Stimulated activated naive CD8-positive, alpha-beta T cell treated with anti-CD3 and anti-CD28 coated beads, Interleukin-15, amount 100 ng/mL, for 72 hours (primary cell): ENCODE data around the gene KRTAP13-2.

ENCODE experiments used
- ATAC-seq: fragments of 150-1000 bp; cut with Tn5 transposase; 2 replicates; pipeline ENCODE4 v1.10.0; 2021; ENCODE audit warnings: mild to moderate bottlenecking, moderate library complexity
- DNase-seq, 2 donors: peaks; one replicate each; pipeline ENCODE4 v3.0.0; 2021 to 2022
- H3K27ac Mint-ChIP-seq, 2 donors: one replicate each; pipeline ENCODE4 v1.8.0; 2022; ENCODE audit warnings: mild to moderate bottlenecking in 2 of 2, mixed read lengths in 2 of 2, moderate library complexity in 2 of 2
- H3K27me3 Mint-ChIP-seq: one replicate; pipeline ENCODE4 v1.8.0; 2022; ENCODE audit warnings: mixed read lengths
- H3K4me1 Mint-ChIP-seq: one replicate; pipeline ENCODE4 v1.8.0; 2022; ENCODE audit warnings: mild to moderate bottlenecking, mixed read lengths
- H3K4me3 Mint-ChIP-seq, 2 donors: one replicate each; pipeline ENCODE4 v1.8.0; 2022; ENCODE audit warnings: mild to moderate bottlenecking in 2 of 2, mixed read lengths in 2 of 2, moderate library complexity in 1 of 2
- H3K9me3 Mint-ChIP-seq, 2 donors: one replicate each; pipeline ENCODE4 v1.8.0; 2022; ENCODE audit warnings: mixed read lengths in 2 of 2

KRTAP13-2 gene

GRCh38 chr21:30337276-30337744, 34.8 kb downstream of the KRTAP13-2 start, which contains the start of gene KRTAP27-1:
KRTAP27-1 (minus strand) TSS chr21:30337694; CDS start chr21:30337668, 26 bp downstream.
- no peaks in the 10 kb centered on the region for H3K9me3 Mint-ChIP-seq
- ATAC-seq (no peak), DNase-seq (no peak)
- H3K27me3 Mint-ChIP-seq: no peaks in the 10 kb centered on the region
- H3K27ac Mint-ChIP-seq: peak within 1 kb of the TSS in 1 of 2 donors; percentile 11
- H3K4me3 Mint-ChIP-seq: no peak within 1 kb of the TSS
- no peaks in the 10 kb centered on the region for H3K4me1 Mint-ChIP-seq

- Mint-ChIP-seq H3K4me3 (no peak overlapping the region), H3K4me1 (no peaks in the 10 kb centered on the region), H3K27me3 (no peaks in the 10 kb centered on the region), H3K27ac (no peak overlapping the region), H3K9me3 (no peaks in the 10 kb centered on the region)
- DNase-seq (no peak), ATAC-seq (no peak)
Measured at GRCh38 chr21:30336596-30336995, 35.5 kb downstream of the KRTAP13-2 start.

DNA sequence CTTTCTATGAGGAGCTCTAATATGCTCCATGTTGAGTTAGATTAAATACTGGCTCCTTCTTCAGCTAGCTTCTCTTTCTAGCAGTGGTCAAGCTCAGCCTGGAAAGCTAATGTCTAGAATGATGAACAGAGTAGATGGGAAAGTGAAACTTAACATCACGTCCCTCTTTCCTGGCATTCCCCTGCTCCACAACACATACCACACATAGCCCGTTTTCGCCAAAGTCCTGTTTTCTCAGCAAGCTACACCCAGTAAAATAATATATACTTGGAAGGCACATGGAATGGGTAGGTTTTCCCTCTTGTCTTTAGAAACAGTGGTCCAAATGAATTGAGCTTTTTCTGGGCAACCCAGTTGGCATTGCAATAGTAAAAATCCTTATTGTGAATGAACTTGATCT, 38.3 kb downstream of the KRTAP13-2 start:
- H3K9me3 Mint-ChIP-seq: no peaks in the 10 kb centered on the region
- H3K27ac Mint-ChIP-seq: no peak overlapping the region
- H3K4me1 Mint-ChIP-seq: no peaks in the 10 kb centered on the region
- H3K27me3 Mint-ChIP-seq: no peaks in the 10 kb centered on the region
- no peak for ATAC-seq
- no peak for DNase-seq
- no peak overlapping the region for H3K4me3 Mint-ChIP-seq

DNA sequence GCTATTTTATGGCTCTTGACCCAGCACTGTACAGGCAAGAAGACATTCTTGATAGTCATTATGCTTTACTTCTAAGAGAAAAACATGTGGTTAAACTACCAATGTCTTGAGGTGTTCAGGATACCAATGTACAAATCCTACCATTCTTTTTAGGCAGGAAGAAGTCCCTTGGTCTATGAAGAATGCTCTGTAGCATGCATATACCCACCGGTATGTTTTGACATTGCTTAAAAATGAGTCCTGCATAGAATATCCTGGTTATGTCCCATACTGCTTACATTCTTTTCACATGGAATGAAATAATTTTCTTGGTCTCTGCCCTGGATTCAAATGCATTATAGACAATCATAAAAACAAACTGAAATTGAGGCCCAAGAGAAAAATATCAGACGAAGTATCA, 39.4 kb downstream of the KRTAP13-2 start:
- no peaks in the 10 kb centered on the region for H3K9me3 Mint-ChIP-seq
- ATAC-seq: no peak
- no peaks in the 10 kb centered on the region for H3K27me3 Mint-ChIP-seq
- no peaks in the 10 kb centered on the region for H3K4me1 Mint-ChIP-seq
- DNase-seq: no peak
- no peak overlapping the region for H3K4me3 Mint-ChIP-seq
- H3K27ac Mint-ChIP-seq: no peak overlapping the region

- no peak overlapping the region for H3K4me3 Mint-ChIP-seq
Measured at GRCh38 chr21:30329203-30329875, 42.7 kb downstream of the KRTAP13-2 start.

DNA sequence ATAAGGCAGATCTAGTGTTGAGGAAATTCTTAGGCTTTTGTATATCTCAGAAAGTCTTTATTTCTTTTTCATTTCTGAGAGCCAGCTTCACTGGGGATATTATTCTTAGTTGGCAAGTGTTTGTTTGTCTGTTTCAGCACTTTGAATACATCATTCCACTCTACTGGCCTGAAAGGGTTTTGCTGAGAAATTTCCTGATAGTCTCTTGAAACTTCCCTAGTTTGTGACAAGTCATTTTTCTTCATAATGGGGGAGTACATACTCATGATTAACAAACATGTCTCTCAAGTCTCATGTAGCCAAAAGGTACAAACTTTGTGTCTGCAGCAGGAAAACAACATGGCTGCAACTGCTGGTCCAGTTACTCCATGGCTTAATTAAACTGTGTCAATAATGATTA, 45.7 kb downstream of the KRTAP13-2 start:
- H3K4me3 Mint-ChIP-seq: no peak overlapping the region
- H3K4me1 Mint-ChIP-seq: no peaks in the 10 kb centered on the region
- no peak for DNase-seq
- ATAC-seq: no peak
- no peaks in the 10 kb centered on the region for H3K9me3 Mint-ChIP-seq
- H3K27ac Mint-ChIP-seq: no peak overlapping the region
- H3K27me3 Mint-ChIP-seq: peaks cover 22% of the 10 kb centered on the region

More at GRCh38 chr21:30329203-30329875, 42.7 kb downstream of the KRTAP13-2 start:
- ATAC-seq (no peak), DNase-seq (no peak)
- Mint-ChIP-seq H3K4me1 (no peaks in the 10 kb centered on the region), H3K27me3 (peaks cover 11% of the 10 kb centered on the region), H3K9me3 (no peaks in the 10 kb centered on the region), H3K27ac (no peak overlapping the region)
